GM21529 (cell line): ENCODE results near the gene CELF2.
A peak's percentile ranks its signal among the peaks of the same experiment; 100 is the strongest.

Source experiments
- ATAC-seq: cut with Tn5 transposase; IDR thresholded peaks from one replicate; pipeline ENCODE4 v1.9.1; 2021; ENCODE audit not compliant: unreplicated experiment

The CELF2 gene

GRCh38 chr10:11003679-11004078, 14.0 kb upstream of the CELF2 start:
- ATAC-seq, result no peak

- no peak for ATAC-seq
Observed at GRCh38 chr10:11004144-11005077, 13.3 kb upstream of the CELF2 start.

- no peak for ATAC-seq
Observed at GRCh38 chr10:11005725-11006427, 11.8 kb upstream of the CELF2 start.

GRCh38 chr10:11006428-11006825, 11.2 kb upstream of the CELF2 start:
- ATAC-seq, result no peak

- no peak for ATAC-seq
Observed at GRCh38 chr10:11007476-11008020, 10.1 kb upstream of the CELF2 start.

GRCh38 chr10:11009471-11010308, 8.0 kb upstream of the CELF2 start:
- no peak for ATAC-seq

GRCh38 chr10:11010582-11010981, 7.1 kb upstream of the CELF2 start:
- no peak for ATAC-seq

GRCh38 chr10:11011436-11011835, 6.2 kb upstream of the CELF2 start:
- ATAC-seq, result no peak

GRCh38 chr10:11011984-11012383, 5.7 kb upstream of the CELF2 start:
- no peak for ATAC-seq

- ATAC-seq, result no peak
Observed at GRCh38 chr10:11012421-11013295, 5.0 kb upstream of the CELF2 start.

GRCh38 chr10:11013836-11014235, 3.8 kb upstream of the CELF2 start:
- ATAC-seq, result no peak

- no peak for ATAC-seq
Observed at GRCh38 chr10:11014671-11015445, 2.8 kb upstream of the CELF2 start.

GRCh38 chr10:11015446-11015934, 2.2 kb upstream of the CELF2 start:
- ATAC-seq, result no peak

- peak; percentile 43 for ATAC-seq
Observed at GRCh38 chr10:11017000-11017569, 587 bp upstream of the CELF2 start.

- ATAC-seq, result no peak
Observed at GRCh38 chr10:11018432-11018841, 765 bp downstream of the CELF2 start.

- no peak for ATAC-seq
Observed at GRCh38 chr10:11018855-11019631, 1.4 kb downstream of the CELF2 start.

GRCh38 chr10:11019724-11020547, 2.3 kb downstream of the CELF2 start:
- ATAC-seq, result no peak
